Left ventricle myocardium inferior (tissue), 1 donor: ENCODE results near the gene ROR1. TPM values are rescaled to one million over a fixed set of nuclear protein-coding genes. Genes with fewer than 3 reads are reported as not detected.

ENCODE experiments used
- DNase-seq: peaks from one replicate; pipeline ENCODE4 v3.0.0-alpha.2; 2020
- H3K27ac ChIP-seq: fragments of 200-600 bp; replicated peaks from 2 replicates; pipeline ENCODE4 v1.8.0; 2021
- H3K27me3 ChIP-seq: fragments of 200-600 bp; 2 replicates; pipeline ENCODE4 v1.8.0; 2021; ENCODE audit warnings: low read depth
- H3K36me3 ChIP-seq: fragments of 200-600 bp; 2 replicates; pipeline ENCODE4 v1.8.0; 2021
- H3K4me1 ChIP-seq: fragments of 200-600 bp; 2 replicates; pipeline ENCODE4 v1.8.0; 2021
- H3K4me3 ChIP-seq: fragments of 200-600 bp; 2 replicates; pipeline ENCODE4 v1.8.0; 2021; ENCODE audit warnings: mild to moderate bottlenecking, moderate library complexity
- H3K9me3 ChIP-seq: fragments of 200-600 bp; replicated peaks from 2 replicates; pipeline ENCODE4 v1.8.0; 2021
- intact Hi-C: fragments of 100-400 bp; cut with micrococcal nuclease; formaldehyde crosslinking; loops from one replicate; pipeline ENCODE4 v1.11.0; 2022
- total RNA-seq: library from RNA; stranded (reverse); fragmentation: NEBNext Ultra II Directional; extraction: Animal tissue kit (Norgen Biotek cat#: 25700); gene quantifications from one replicate; pipeline ENCODE4 v1.2.1, GENCODE V29; 2021
- TF ChIP-seq, protein P1 (sequence below): fragments of 200-600 bp; IDR thresholded peaks from 2 replicates; pipeline ENCODE4 v1.8.0; 2021; ENCODE audit warnings: antibody characterized with exemption, mild to moderate bottlenecking, borderline replicate concordance
- donor health status: DM: no; HTN: yes; CAD: no; lungs with severe emphysema.

ROR1 gene
- total RNA-seq, 1 donor from 2014 or later: 14.0 TPM

DNA sequence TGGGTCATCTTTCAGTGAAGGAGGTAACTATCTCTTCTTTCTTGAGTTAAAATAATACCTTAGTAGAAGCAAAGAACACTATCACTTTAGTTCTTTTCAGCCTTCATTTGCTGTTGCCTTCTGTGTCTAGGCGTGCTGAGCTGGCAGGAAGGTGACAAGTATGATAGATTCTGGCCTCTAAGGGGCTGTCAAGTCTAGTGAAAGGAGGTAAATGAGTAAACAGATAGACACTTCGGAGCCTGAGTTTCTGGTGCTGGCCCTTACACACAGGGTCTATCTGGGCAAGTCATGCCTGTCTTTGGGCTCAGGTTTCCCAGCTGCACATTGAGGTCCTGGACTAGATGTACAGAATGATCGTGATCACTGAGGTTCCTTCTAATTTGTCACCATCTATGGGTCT, 89.3 kb downstream of the ROR1 start:
- Histone ChIP-seq H3K36me3 (no peaks in the 10 kb centered on the region), H3K9me3 (no peaks in the 10 kb centered on the region), H3K4me3 (no peak overlapping the region), H3K4me1 (peaks cover 66% of the 10 kb centered on the region), H3K27me3 (no peaks in the 10 kb centered on the region), H3K27ac (no peak overlapping the region)
- TF ChIP-seq, protein P1, sequence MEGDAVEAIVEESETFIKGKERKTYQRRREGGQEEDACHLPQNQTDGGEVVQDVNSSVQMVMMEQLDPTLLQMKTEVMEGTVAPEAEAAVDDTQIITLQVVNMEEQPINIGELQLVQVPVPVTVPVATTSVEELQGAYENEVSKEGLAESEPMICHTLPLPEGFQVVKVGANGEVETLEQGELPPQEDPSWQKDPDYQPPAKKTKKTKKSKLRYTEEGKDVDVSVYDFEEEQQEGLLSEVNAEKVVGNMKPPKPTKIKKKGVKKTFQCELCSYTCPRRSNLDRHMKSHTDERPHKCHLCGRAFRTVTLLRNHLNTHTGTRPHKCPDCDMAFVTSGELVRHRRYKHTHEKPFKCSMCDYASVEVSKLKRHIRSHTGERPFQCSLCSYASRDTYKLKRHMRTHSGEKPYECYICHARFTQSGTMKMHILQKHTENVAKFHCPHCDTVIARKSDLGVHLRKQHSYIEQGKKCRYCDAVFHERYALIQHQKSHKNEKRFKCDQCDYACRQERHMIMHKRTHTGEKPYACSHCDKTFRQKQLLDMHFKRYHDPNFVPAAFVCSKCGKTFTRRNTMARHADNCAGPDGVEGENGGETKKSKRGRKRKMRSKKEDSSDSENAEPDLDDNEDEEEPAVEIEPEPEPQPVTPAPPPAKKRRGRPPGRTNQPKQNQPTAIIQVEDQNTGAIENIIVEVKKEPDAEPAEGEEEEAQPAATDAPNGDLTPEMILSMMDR: no peak
- DNase-seq: no peak
- intact Hi-C loops: no loop called here

DNA sequence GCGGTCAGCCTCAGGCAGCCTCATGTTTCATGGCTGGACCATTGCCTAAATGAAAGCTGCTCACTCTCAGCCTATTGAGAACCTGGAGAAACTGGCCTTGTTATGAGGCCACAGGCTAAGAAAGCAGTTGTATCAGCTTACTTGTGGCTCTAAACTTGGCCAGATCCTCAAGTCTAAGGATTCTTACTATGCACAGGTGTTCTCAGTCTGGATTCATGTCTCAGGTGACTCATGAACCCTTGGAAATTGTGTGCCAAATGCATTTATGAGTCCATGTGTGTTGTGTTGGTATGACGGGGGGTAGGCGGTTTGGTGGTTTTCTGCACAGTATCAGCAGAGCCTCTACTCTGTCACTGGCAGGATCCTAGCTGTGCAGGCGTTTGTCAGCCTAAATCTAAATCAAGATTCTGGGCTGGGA, 90.4 kb downstream of the ROR1 start:
- H3K4me1 ChIP-seq: peaks cover 66% of the 10 kb centered on the region
- no peaks in the 10 kb centered on the region for H3K9me3 ChIP-seq
- H3K36me3 ChIP-seq: no peaks in the 10 kb centered on the region
- TF ChIP-seq, protein P1: no peak
- H3K4me3 ChIP-seq: no peak overlapping the region
- H3K27ac ChIP-seq: no peak overlapping the region
- no peak for DNase-seq
- H3K27me3 ChIP-seq: no peaks in the 10 kb centered on the region
- intact Hi-C loops: no loop called here

DNA sequence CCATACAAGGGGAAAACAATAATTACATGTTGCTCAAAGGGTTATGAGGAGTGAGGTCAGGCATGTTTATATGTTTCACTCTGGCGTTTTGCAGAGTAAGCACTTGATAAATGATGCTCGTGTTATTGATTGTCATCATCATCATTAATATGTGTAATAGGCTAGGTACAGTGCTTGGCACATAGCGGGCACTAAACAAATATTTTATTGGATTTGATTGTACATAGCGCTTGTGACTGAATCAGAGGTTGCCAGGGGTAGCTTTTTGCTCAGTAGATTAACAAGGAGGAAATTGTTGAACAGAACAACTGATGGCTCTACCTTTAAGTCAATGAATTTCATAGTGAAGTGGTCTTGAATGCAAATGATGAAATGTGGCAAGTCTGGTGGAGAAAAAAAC, 91.7 kb downstream of the ROR1 start:
- TF ChIP-seq, protein P1: no peak
- H3K4me3 ChIP-seq: no peak overlapping the region
- no peaks in the 10 kb centered on the region for H3K9me3 ChIP-seq
- no peaks in the 10 kb centered on the region for H3K36me3 ChIP-seq
- no peaks in the 10 kb centered on the region for H3K27me3 ChIP-seq
- no peak for DNase-seq
- intact Hi-C loops: no loop called here
- no peak overlapping the region for H3K27ac ChIP-seq
- peaks cover 61% of the 10 kb centered on the region for H3K4me1 ChIP-seq

DNA sequence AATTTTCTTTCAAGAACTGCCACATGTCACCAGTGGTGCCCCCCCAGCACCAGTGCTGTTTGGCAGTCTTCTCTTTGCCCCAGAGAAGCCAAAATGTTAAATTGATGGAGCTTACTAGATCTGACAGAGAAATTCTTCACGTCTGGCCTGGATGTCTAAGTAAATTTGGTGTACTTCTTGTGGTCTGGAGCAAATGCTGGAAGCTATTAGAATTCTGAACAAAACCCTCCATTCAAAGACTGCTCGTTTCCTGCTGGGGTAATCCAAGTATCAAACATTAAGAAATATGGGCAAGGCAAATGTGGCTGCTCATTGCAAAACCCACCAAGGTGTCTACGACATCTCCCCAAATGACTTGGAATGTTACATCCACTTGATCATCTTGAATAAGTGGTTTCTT, 92.3 kb downstream of the ROR1 start:
- no peaks in the 10 kb centered on the region for H3K36me3 ChIP-seq
- peaks cover 56% of the 10 kb centered on the region for H3K4me1 ChIP-seq
- DNase-seq: no peak
- no peaks in the 10 kb centered on the region for H3K9me3 ChIP-seq
- no peak overlapping the region for H3K4me3 ChIP-seq
- TF ChIP-seq, protein P1: no peak
- H3K27me3 ChIP-seq: no peaks in the 10 kb centered on the region
- no peak overlapping the region for H3K27ac ChIP-seq
- intact Hi-C loops: no loop called here

DNA sequence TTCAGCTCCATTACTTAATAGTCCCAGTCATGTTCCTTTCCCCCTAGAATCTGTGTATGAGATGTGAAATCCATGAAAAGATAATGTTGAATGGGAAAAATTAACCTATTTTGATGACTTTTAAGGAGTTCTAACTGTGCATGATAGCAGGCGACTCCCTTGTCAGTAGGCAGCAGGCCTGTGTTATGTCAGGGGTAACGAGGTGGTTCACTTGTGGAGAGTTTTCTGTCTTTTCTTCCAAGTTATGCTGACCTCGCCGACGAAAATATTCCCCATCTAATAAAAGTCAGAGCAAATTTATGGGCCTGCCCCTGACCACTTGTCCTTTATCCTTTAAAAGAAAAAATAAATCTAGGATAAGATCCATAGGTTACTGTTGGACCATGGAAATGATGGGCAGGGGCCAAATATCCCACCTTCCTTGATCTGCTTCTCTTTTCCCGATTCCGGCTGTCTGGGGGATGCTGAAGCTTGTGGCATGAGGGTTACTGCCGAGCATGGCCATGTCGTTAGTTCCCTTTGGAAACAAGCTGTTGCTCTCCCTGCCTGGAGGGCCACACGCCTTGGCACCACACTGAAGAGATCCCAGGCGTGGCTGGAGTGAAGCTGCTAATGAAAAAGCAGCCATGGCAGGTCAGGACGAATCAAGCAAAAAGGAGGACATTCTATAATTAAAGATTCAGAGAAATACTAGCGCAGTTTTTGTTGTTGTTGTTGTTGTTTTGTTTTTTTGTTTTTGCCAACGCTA, 93.8 kb downstream of the ROR1 start:
- peaks cover 47% of the 10 kb centered on the region for H3K4me1 ChIP-seq

More for the DNA sequence above, 93.8 kb downstream of the ROR1 start:
- TF ChIP-seq, protein P1: no peak
- no peaks in the 10 kb centered on the region for H3K36me3 ChIP-seq
- no peak for DNase-seq
- no peaks in the 10 kb centered on the region for H3K27me3 ChIP-seq
- H3K4me3 ChIP-seq: no peak overlapping the region
- no peaks in the 10 kb centered on the region for H3K9me3 ChIP-seq
- no peak overlapping the region for H3K27ac ChIP-seq
- intact Hi-C loops: no loop called here
